Measurements from ENCODE around the gene HBA1. TPM values are rescaled to one million over a fixed set of nuclear protein-coding genes. Genes with fewer than 3 reads are reported as not detected.
"Not testable (repeated sequence)": the region's sequence is repeated elsewhere in the genome, so short reads cannot be mapped to it uniquely, and the experiment has no call there.

HBA1 gene
- total RNA-seq, result 780 TPM
- long read RNA-seq, transcript HBA1-203 (2 exons, 674 nt), result minor isoform, 25 of 91 reads
- long read RNA-seq, transcript HBA1-201 (3 exons, 577 nt), result major isoform, 63 of 91 reads
- long read RNA-seq, partial matches to known transcripts, result 0 of 91 reads
- long read RNA-seq, other reads (novel, unspliced or antisense), result 1 of 91 reads

- DNase-seq (ENCODE audit: low spot score); intact Hi-C loops (cut with DNase I): not testable (repeated sequence)
Measured at GRCh38 chr16:176477-177382, at the start of gene HBA1. HBA1 (plus strand) TSS chr16:176680; CDS start chr16:176717, 37 bp downstream.

- no peak for DNase-seq (ENCODE audit: low spot score)
- intact Hi-C loops (cut with DNase I), result no loop called here
Measured at GRCh38 chr16:129075-129474, 47.4 kb upstream of the HBA1 start.

- intact Hi-C loops (cut with DNase I), result no loop called here
- no peak for DNase-seq (ENCODE audit: low spot score)
Measured at GRCh38 chr16:130533-131173, 45.8 kb upstream of the HBA1 start.

GRCh38 chr16:132120-132519 is 44.4 kb upstream of the HBA1 start:
- intact Hi-C loops (cut with DNase I), result no loop called here
- no peak for DNase-seq (ENCODE audit: low spot score)

- intact Hi-C loops (cut with DNase I), result no loop called here
Measured at GRCh38 chr16:133716-134115, 42.8 kb upstream of the HBA1 start.

GRCh38 chr16:138049-138417 is 38.4 kb upstream of the HBA1 start:
- intact Hi-C loops (cut with DNase I), result loop anchor here (2.0 kb wide), 1 partner anchor 97 kb away; the partner anchor contains the start of gene FAM234A
- DNase-seq (ENCODE audit: low spot score), result no peak

More at GRCh38 chr16:133716-134115, 42.8 kb upstream of the HBA1 start:
- DNase-seq (ENCODE audit: low spot score), result no peak

GRCh38 chr16:140175-140857 is 36.2 kb upstream of the HBA1 start:
- DNase-seq (ENCODE audit: low spot score), result no peak
- intact Hi-C loops (cut with DNase I), result no loop called here

- no peak for DNase-seq (ENCODE audit: low spot score)
- intact Hi-C loops (cut with DNase I), result no loop called here
Measured at GRCh38 chr16:142405-142967, 34.0 kb upstream of the HBA1 start.

GRCh38 chr16:143047-143446 is 33.4 kb upstream of the HBA1 start:
- no peak for DNase-seq (ENCODE audit: low spot score)
- intact Hi-C loops (cut with DNase I), result no loop called here

GRCh38 chr16:143456-143855 is 33.0 kb upstream of the HBA1 start:
- DNase-seq (ENCODE audit: low spot score), result no peak
- intact Hi-C loops (cut with DNase I), result no loop called here

GRCh38 chr16:144797-145252 is 31.7 kb upstream of the HBA1 start:
- intact Hi-C loops (cut with DNase I), result no loop called here

GRCh38 chr16:146646-147045 is 29.8 kb upstream of the HBA1 start:
- no peak for DNase-seq (ENCODE audit: low spot score)
- intact Hi-C loops (cut with DNase I), result no loop called here

More at GRCh38 chr16:144797-145252, 31.7 kb upstream of the HBA1 start:
- no peak for DNase-seq (ENCODE audit: low spot score)

GRCh38 chr16:149024-149660 is 27.3 kb upstream of the HBA1 start:
- no peak for DNase-seq (ENCODE audit: low spot score)
- intact Hi-C loops (cut with DNase I), result no loop called here

- no peak for DNase-seq (ENCODE audit: low spot score)
- intact Hi-C loops (cut with DNase I), result no loop called here
Measured at GRCh38 chr16:152141-153128, 24.0 kb upstream of the HBA1 start, which contains the start of gene HBZ. HBZ (plus strand) TSS chr16:152644; CDS start chr16:152910, 266 bp downstream.

GRCh38 chr16:153129-153521 is 23.4 kb upstream of the HBA1 start:
- intact Hi-C loops (cut with DNase I); DNase-seq (ENCODE audit: low spot score): not testable (repeated sequence)

GRCh38 chr16:153550-154216 is 22.8 kb upstream of the HBA1 start:
- DNase-seq (ENCODE audit: low spot score); intact Hi-C loops (cut with DNase I): not testable (repeated sequence)
